ENCODE measurements around the gene CHCHD3.

DNA sequence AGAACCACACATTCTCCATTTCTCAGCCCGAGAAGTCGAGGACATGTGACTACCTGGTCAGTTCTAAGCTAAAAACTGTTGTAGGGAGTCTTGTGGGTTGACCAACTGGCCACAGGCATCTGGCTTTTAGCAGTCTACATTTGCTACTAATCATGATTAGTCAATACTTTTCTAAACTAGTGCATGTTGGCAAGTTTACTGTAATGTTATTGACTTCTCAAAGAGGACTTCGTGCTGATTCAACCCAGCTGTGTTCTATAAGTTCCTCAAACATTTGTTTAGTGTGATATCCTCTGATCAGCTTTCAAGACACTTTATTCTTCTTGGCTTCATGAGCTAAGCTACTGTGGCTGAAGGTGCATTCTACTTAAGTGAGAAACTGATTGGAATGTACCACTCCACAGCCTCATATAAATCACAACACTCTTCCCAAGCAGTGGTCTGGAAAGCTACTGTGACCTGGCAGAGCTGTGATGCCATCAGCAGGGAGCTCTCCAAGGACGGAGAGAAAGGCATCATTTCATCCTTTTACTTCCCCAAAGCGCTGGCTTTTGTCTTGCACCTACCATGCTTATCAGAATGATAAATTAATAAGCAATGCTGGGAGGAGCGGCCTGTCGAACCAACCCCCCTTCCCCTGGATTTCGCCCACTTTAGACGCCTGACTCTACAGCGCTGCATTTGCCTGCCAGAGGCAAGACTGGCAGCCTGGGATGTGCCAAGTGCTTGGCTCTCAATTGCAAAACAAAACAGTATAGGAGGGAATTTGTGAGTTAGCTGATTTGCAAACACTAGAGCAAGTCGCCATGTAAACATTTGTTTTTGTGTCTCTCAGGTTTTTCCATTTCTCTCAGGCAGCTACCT is 298.9 kb downstream of the CHCHD3 start:
- TF ChIP-seq, protein P1, sequence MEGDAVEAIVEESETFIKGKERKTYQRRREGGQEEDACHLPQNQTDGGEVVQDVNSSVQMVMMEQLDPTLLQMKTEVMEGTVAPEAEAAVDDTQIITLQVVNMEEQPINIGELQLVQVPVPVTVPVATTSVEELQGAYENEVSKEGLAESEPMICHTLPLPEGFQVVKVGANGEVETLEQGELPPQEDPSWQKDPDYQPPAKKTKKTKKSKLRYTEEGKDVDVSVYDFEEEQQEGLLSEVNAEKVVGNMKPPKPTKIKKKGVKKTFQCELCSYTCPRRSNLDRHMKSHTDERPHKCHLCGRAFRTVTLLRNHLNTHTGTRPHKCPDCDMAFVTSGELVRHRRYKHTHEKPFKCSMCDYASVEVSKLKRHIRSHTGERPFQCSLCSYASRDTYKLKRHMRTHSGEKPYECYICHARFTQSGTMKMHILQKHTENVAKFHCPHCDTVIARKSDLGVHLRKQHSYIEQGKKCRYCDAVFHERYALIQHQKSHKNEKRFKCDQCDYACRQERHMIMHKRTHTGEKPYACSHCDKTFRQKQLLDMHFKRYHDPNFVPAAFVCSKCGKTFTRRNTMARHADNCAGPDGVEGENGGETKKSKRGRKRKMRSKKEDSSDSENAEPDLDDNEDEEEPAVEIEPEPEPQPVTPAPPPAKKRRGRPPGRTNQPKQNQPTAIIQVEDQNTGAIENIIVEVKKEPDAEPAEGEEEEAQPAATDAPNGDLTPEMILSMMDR (IDR thresholded peaks at IDR 0.05) = no peak
- TF ChIP-seq ZNF138 (CRISPR knock-in tag; conservative IDR thresholded peaks at IDR 0.05) (no peak), ZNF121 (CRISPR knock-in tag; IDR thresholded peaks at IDR 0.05) (no peak), NR2C2 (CRISPR knock-in tag; IDR thresholded peaks at IDR 0.05) (no peak), HMGXB4 (CRISPR knock-in tag; IDR thresholded peaks at IDR 0.05) (no peak), CREB1 (CRISPR knock-in tag; IDR thresholded peaks at IDR 0.05) (no peak)

Measured in WTC11 (cell line).